Measurements from ENCODE around the gene LDB2. TPM values are rescaled to one million over a fixed set of nuclear protein-coding genes. Genes with fewer than 3 reads are reported as not detected.

LDB2 gene
- total and polyA plus RNA-seq, 2 donors (not counting 1 experiment from before 2014, with no cell fraction given) = 41.6 to 78.3 TPM

- TF ChIP-seq CTCF (conservative IDR thresholded peaks at IDR 0.05 in 1 of 2, IDR thresholded peaks at IDR 0.05 in 1 of 2; ENCODE audit: low read depth in 1 of 2, low read length in 2 of 2) = no peak
- TF ChIP-seq EZH2 (IDR thresholded peaks at IDR 0.05; ENCODE audit: low read length, missing control alignments) = no peak
- H3K9me3 ChIP-seq (ENCODE audit: control insufficient read depth, insufficient read depth, low read depth, low read length) = no peaks in the 10 kb centered on the region
- no peak overlapping the region for H2AFZ ChIP-seq (ENCODE audit: low read length)
- peak overlapping the region; percentile 76 for H3K27ac ChIP-seq (ENCODE audit: insufficient read depth, low read length)
- no peak for DNase-seq (ENCODE audit: low read depth in 2 of 2)
- H3K9ac ChIP-seq (ENCODE audit: insufficient read depth, low read length) = no peak overlapping the region
- H3K27me3 ChIP-seq (ENCODE audit: control insufficient read depth, insufficient read depth, low read length) = no peaks in the 10 kb centered on the region
- no peak overlapping the region for H3K4me2 ChIP-seq (ENCODE audit: extremely low read depth, insufficient read depth, low read length)
- no peaks in the 10 kb centered on the region for H3K79me2 ChIP-seq (ENCODE audit: control insufficient read depth, insufficient read depth, low read length)
- peaks cover 14% of the 10 kb centered on the region for H3K4me1 ChIP-seq (ENCODE audit: control insufficient read depth, extremely low read depth, insufficient read depth, low read length)
- no peaks in the 10 kb centered on the region for H4K20me1 ChIP-seq (ENCODE audit: control insufficient read depth, extremely low read depth, insufficient read depth, low read length)
- no peak overlapping the region for H3K4me3 ChIP-seq (replicated peaks in 1 of 4; ENCODE audit: control extremely low read depth in 1 of 4, insufficient read depth in 1 of 4, low read depth in 3 of 4, low read length in 4 of 4)
- H3K36me3 ChIP-seq (ENCODE audit: control insufficient read depth, insufficient read depth, low read length) = no peaks in the 10 kb centered on the region
Measured at GRCh38 chr4:16684935-16685334, 213.5 kb downstream of the LDB2 start.

GRCh38 chr4:16684097-16684496 is 214.3 kb downstream of the LDB2 start:
- Histone ChIP-seq H3K79me2 (ENCODE audit: control insufficient read depth, insufficient read depth, low read length) (no peaks in the 10 kb centered on the region), H3K27me3 (ENCODE audit: control insufficient read depth, insufficient read depth, low read length) (no peaks in the 10 kb centered on the region), H2AFZ (ENCODE audit: low read length) (no peak overlapping the region), H3K36me3 (ENCODE audit: control insufficient read depth, insufficient read depth, low read length) (no peaks in the 10 kb centered on the region), H3K4me1 (ENCODE audit: control insufficient read depth, extremely low read depth, insufficient read depth, low read length) (peaks cover 14% of the 10 kb centered on the region), H3K9me3 (ENCODE audit: control insufficient read depth, insufficient read depth, low read depth, low read length) (no peaks in the 10 kb centered on the region), H3K4me3 (replicated peaks in 1 of 4; ENCODE audit: control extremely low read depth in 1 of 4, insufficient read depth in 1 of 4, low read depth in 3 of 4, low read length in 4 of 4) (no peak overlapping the region), H4K20me1 (ENCODE audit: control insufficient read depth, extremely low read depth, insufficient read depth, low read length) (no peaks in the 10 kb centered on the region), H3K9ac (ENCODE audit: insufficient read depth, low read length) (no peak overlapping the region), H3K27ac (ENCODE audit: insufficient read depth, low read length) (peak overlapping the region; percentile 76), H3K4me2 (ENCODE audit: extremely low read depth, insufficient read depth, low read length) (peak overlapping the region; percentile 27)
- TF ChIP-seq EZH2 (IDR thresholded peaks at IDR 0.05; ENCODE audit: low read length, missing control alignments) (no peak), CTCF (conservative IDR thresholded peaks at IDR 0.05 in 1 of 2, IDR thresholded peaks at IDR 0.05 in 1 of 2; ENCODE audit: low read depth in 1 of 2, low read length in 2 of 2) (no peak)
- DNase-seq (ENCODE audit: low read depth in 2 of 2) = peak; percentile 66 to 68

GRCh38 chr4:16682975-16683374 is 215.5 kb downstream of the LDB2 start:
- H3K79me2 ChIP-seq (ENCODE audit: control insufficient read depth, insufficient read depth, low read length) = no peaks in the 10 kb centered on the region
- H3K27ac ChIP-seq (ENCODE audit: insufficient read depth, low read length) = no peak overlapping the region
- no peak overlapping the region for H3K9ac ChIP-seq (ENCODE audit: insufficient read depth, low read length)
- H3K4me1 ChIP-seq (ENCODE audit: control insufficient read depth, extremely low read depth, insufficient read depth, low read length) = peaks cover 14% of the 10 kb centered on the region
- no peak for TF ChIP-seq EZH2 (IDR thresholded peaks at IDR 0.05; ENCODE audit: low read length, missing control alignments)
- TF ChIP-seq CTCF (conservative IDR thresholded peaks at IDR 0.05 in 1 of 2, IDR thresholded peaks at IDR 0.05 in 1 of 2; ENCODE audit: low read depth in 1 of 2, low read length in 2 of 2) = no peak
- H3K27me3 ChIP-seq (ENCODE audit: control insufficient read depth, insufficient read depth, low read length) = no peaks in the 10 kb centered on the region
- no peak overlapping the region for H2AFZ ChIP-seq (ENCODE audit: low read length)
- H4K20me1 ChIP-seq (ENCODE audit: control insufficient read depth, extremely low read depth, insufficient read depth, low read length) = no peaks in the 10 kb centered on the region
- H3K36me3 ChIP-seq (ENCODE audit: control insufficient read depth, insufficient read depth, low read length) = no peaks in the 10 kb centered on the region
- peak in 1 of 2 donors; percentile 49 for DNase-seq (ENCODE audit: low read depth in 2 of 2)
- no peak overlapping the region for H3K4me2 ChIP-seq (ENCODE audit: extremely low read depth, insufficient read depth, low read length)
- no peak overlapping the region for H3K4me3 ChIP-seq (replicated peaks in 1 of 4; ENCODE audit: control extremely low read depth in 1 of 4, insufficient read depth in 1 of 4, low read depth in 3 of 4, low read length in 4 of 4)
- H3K9me3 ChIP-seq (ENCODE audit: control insufficient read depth, insufficient read depth, low read depth, low read length) = no peaks in the 10 kb centered on the region
